Cortex of kidney (tissue), 1 donor: Measurements from ENCODE around the gene FMN1.

ENCODE experiments used
- DNase-seq: peaks from one replicate; lab custom pipeline; 2025; lab: John Stamatoyannopoulos, UW

The FMN1 gene

GRCh38 chr15:32765236-32765635 is 429.3 kb downstream of the FMN1 start:
- no peak for DNase-seq

GRCh38 chr15:32763295-32763694 is 431.2 kb downstream of the FMN1 start:
- DNase-seq = no peak

GRCh38 chr15:32757426-32757825 is 437.1 kb downstream of the FMN1 start:
- DNase-seq = no peak

- DNase-seq = no peak
These were observed 443.5 kb downstream of the FMN1 start for GRCh38 chr15:32750979-32751378.

GRCh38 chr15:32747921-32748342 is 446.6 kb downstream of the FMN1 start:
- no peak for DNase-seq

- no peak for DNase-seq
These were observed 448.2 kb downstream of the FMN1 start for GRCh38 chr15:32746116-32746857.

GRCh38 chr15:32743411-32744140 is 450.9 kb downstream of the FMN1 start:
- DNase-seq = no peak

GRCh38 chr15:32739522-32740063 is 454.9 kb downstream of the FMN1 start:
- DNase-seq = no peak

- no peak for DNase-seq
These were observed 455.8 kb downstream of the FMN1 start for GRCh38 chr15:32738666-32739065.

- DNase-seq = no peak
These were observed 457.2 kb downstream of the FMN1 start for GRCh38 chr15:32737304-32737703.

GRCh38 chr15:32736701-32737061 is 457.8 kb downstream of the FMN1 start:
- DNase-seq = no peak

- no peak for DNase-seq
These were observed 458.4 kb downstream of the FMN1 start for GRCh38 chr15:32735989-32736700.

- no peak for DNase-seq
These were observed 461.2 kb downstream of the FMN1 start for GRCh38 chr15:32733281-32733680.

GRCh38 chr15:32732574-32733157 is 461.8 kb downstream of the FMN1 start:
- no peak for DNase-seq

- no peak for DNase-seq
These were observed 463.5 kb downstream of the FMN1 start for GRCh38 chr15:32730677-32731654.

- DNase-seq = no peak
These were observed 464.7 kb downstream of the FMN1 start for GRCh38 chr15:32729700-32730395.

- DNase-seq = no peak
These were observed 471.2 kb downstream of the FMN1 start for GRCh38 chr15:32723171-32723948.

- no peak for DNase-seq
These were observed 472.4 kb downstream of the FMN1 start for GRCh38 chr15:32722136-32722535.

- no peak for DNase-seq
These were observed 472.9 kb downstream of the FMN1 start for GRCh38 chr15:32721596-32721995.
